Transverse colon (tissue), 4 donors: ENCODE data around the gene RNASEL. TPM values are rescaled to one million over a fixed set of nuclear protein-coding genes. Genes with fewer than 3 reads are reported as not detected.
A peak's percentile ranks its signal among the peaks of the same experiment; 100 is the strongest.

ENCODE experiments used
- DNase-seq: peaks from one replicate; pipeline ENCODE4 v3.0.0-alpha.2; 2019
- H3K27ac ChIP-seq, 4 donors: fragments of 200-600 bp; sonication (generic); 2 replicates each; pipeline ENCODE4 v1.5.1; 2016 to 2018; ENCODE audit warnings: inconsistent platforms in 4 of 4
- H3K27me3 ChIP-seq: fragments of 200-600 bp; sonication (generic); 2 replicates; pipeline ENCODE4 v1.5.1; 2017; ENCODE audit warnings: inconsistent platforms
- H3K36me3 ChIP-seq, 4 donors: fragments of 200-600 bp; sonication (generic); 2 replicates each; pipeline ENCODE4 v1.5.1; 2017 to 2019; ENCODE audit warnings: inconsistent platforms in 4 of 4
- H3K4me1 ChIP-seq, 4 donors: fragments of 200-600 bp; sonication (generic); 2 replicates each; pipeline ENCODE4 v1.5.1; 2017 to 2020; ENCODE audit warnings: inconsistent platforms in 4 of 4
- H3K4me3 ChIP-seq, 4 donors: fragments of 200-600 bp; sonication (generic); 1 replicate in 1 of 4; 2 replicates in 3 of 4; pipeline versions ENCODE4 v1.5.1 to v1.6.1; 2017 to 2019; ENCODE audit warnings: inconsistent platforms in 4 of 4
- H3K9me3 ChIP-seq, 2 donors: fragments of 200-600 bp; sonication (generic); 2 replicates each; pipeline ENCODE4 v1.5.1; 2017 to 2019; ENCODE audit warnings: inconsistent platforms in 2 of 2
- CTCF ChIP-seq, 5 experiments: fragments of 200-600 bp in 3 of 5; fragments of 450-650 bp in 2 of 5; sonication (generic) in 3 of 5; IDR thresholded peaks; 1 replicate in 2 of 5; 2 replicates in 3 of 5; pipeline ENCODE4 v1.5.1; 2016 to 2017; ENCODE audit warnings: antibody characterized with exemption in 5 of 5, inconsistent platforms in 3 of 5, mild to moderate bottlenecking in 2 of 5, moderate library complexity in 1 of 5
- EP300 ChIP-seq: sonication (generic); formaldehyde crosslinking; IDR thresholded peaks from one replicate; pipeline ENCODE4 v1.6.1; 2017; ENCODE audit warnings: antibody characterized with exemption, low read depth
- POLR2A ChIP-seq: fragments of 450-650 bp; IDR thresholded peaks from one replicate; pipeline ENCODE4 v1.6.1; 2016; ENCODE audit warnings: antibody characterized with exemption, mild to moderate bottlenecking, moderate library complexity
- POLR2AphosphoS5 ChIP-seq, 3 donors: sonication (generic); formaldehyde crosslinking; IDR thresholded peaks; one replicate each; pipeline ENCODE4 v1.6.1; 2016; ENCODE audit warnings: antibody characterized with exemption in 3 of 3
- WGBS, 2 donors: methylation state at CpG; one replicate each; pipeline ENCODE4 v1.1.5; 2018; ENCODE audit warnings: low coverage in 1 of 2; 5-methylcytosine and 5-hydroxymethylcytosine counted together
- in situ Hi-C, 4 donors: fragments of 200-750 bp; cut with MboI; loops; one replicate each; pipeline versions ENCODE4 v1.15.0 to v1.15.1; 2017; ENCODE audit warnings: low sequenced_read_pairs in 3 of 4, low pct_ligation_motif_present in 1 of 4, low pct_unique_long_range_greater_than_20kb in 1 of 4
- intact Hi-C: fragments of 100-400 bp; cut with DNase I; formaldehyde crosslinking; loops from one replicate; pipeline ENCODE4 v1.15.1; 2023; ENCODE audit warnings: low total_unique reads
- total RNA-seq, 4 donors: library from RNA; depleted of rRNA; stranded (reverse); fragments of >200 nt; gene quantifications; one replicate each; pipeline ENCODE4 v1.1.0, GENCODE V29; 2016

RNASEL gene
- total RNA-seq, 4 donors from 2014 or later: 9.0 to 19.9 (median 15.4) TPM

GRCh38 chr1:182595641-182596240 is 6.7 kb upstream of the RNASEL start:
- in situ Hi-C loops (loop anchor here in 3 of 4 donors (5.0 to 25.0 kb wide), 4 partner anchors 151 to 508 kb away; partner anchors contain the start of gene NPL (in 1 of the 3)), intact Hi-C loops (no loop called here)
- TF ChIP-seq CTCF (IDR thresholded peaks at IDR 0.05) (peak; percentile 74 to 89 (median 83)), POLR2AphosphoS5 (IDR thresholded peaks at IDR 0.05) (no peak)
- H3K4me1 ChIP-seq: no peaks in the 10 kb centered on the region
- peak; percentile 79 for DNase-seq
- no peak overlapping the region for H3K27ac ChIP-seq
- H3K4me3 ChIP-seq: no peak overlapping the region
- H3K9me3 ChIP-seq: no peaks in the 10 kb centered on the region
- H3K27me3 ChIP-seq: no peaks in the 10 kb centered on the region
- H3K36me3 ChIP-seq: no peaks in the 10 kb centered on the region
- 38% methylated on average over 4 of the region's 4 CpGs for WGBS, 2 donors

- no peaks in the 10 kb centered on the region for H3K36me3 ChIP-seq
- intact Hi-C loops: no loop called here
- no peaks in the 10 kb centered on the region for H3K27me3 ChIP-seq
- H3K4me1 ChIP-seq: peaks cover 5 to 24% (median 12%) of the 10 kb centered on the region in 4 donors
- WGBS, 2 donors: 95 to 100% methylated on average over 1 to 5 of the region's 5 CpGs
- no peak for DNase-seq
- no peak for TF ChIP-seq POLR2A
- no peak for TF ChIP-seq POLR2AphosphoS5 (IDR thresholded peaks at IDR 0.05)
- TF ChIP-seq EP300: no peak
- no peak for TF ChIP-seq CTCF (IDR thresholded peaks at IDR 0.05)
- peak overlapping the region in 3 of 4 donors; percentile 97 to 99 (median 98) for H3K27ac ChIP-seq
- no peak overlapping the region for H3K4me3 ChIP-seq
- no peaks in the 10 kb centered on the region for H3K9me3 ChIP-seq
- in situ Hi-C loops: loop anchor here (10.0 to 25.0 kb wide), 3 partner anchors 145 to 503 kb away; no protein-coding TSS in a partner anchor
Measured at GRCh38 chr1:182589931-182590330, 875 bp upstream of the RNASEL start.

- H3K4me1 ChIP-seq: peaks cover 5 to 28% (median 15%) of the 10 kb centered on the region in 4 donors
- intact Hi-C loops (no loop called here), in situ Hi-C loops (loop anchor here (10.0 to 25.0 kb wide), 2 partner anchors 495 to 502 kb away; no protein-coding TSS in a partner anchor)
- H3K4me3 ChIP-seq: peak overlapping the region in 2 of 4 donors; percentile 71 to 87
- TF ChIP-seq POLR2A: no peak
- TF ChIP-seq POLR2AphosphoS5 (IDR thresholded peaks at IDR 0.05): no peak
- no peak for TF ChIP-seq CTCF (IDR thresholded peaks at IDR 0.05)
- TF ChIP-seq EP300: no peak
- H3K27ac ChIP-seq: peak overlapping the region; percentile 97 to 99 (median 98)
- no peak for DNase-seq
- no peaks in the 10 kb centered on the region for H3K36me3 ChIP-seq
- no peaks in the 10 kb centered on the region for H3K9me3 ChIP-seq
- 95 to 100% methylated on average over 2 to 3 of the region's 3 CpGs for WGBS, 2 donors
- no peaks in the 10 kb centered on the region for H3K27me3 ChIP-seq
Measured at GRCh38 chr1:182589520-182589919, 464 bp upstream of the RNASEL start.

GRCh38 chr1:182587666-182588499 is 1.2 kb downstream of the RNASEL start:
- in situ Hi-C loops: loop anchor here (10.0 to 25.0 kb wide), 2 partner anchors 493 to 501 kb away; no protein-coding TSS in a partner anchor
- Histone ChIP-seq H3K4me1 (peaks cover 9 to 36% (median 19%) of the 10 kb centered on the region in 4 donors), H3K36me3 (peaks cover 0 to under 1% (median 0%) of the 10 kb centered on the region in 4 donors), H3K9me3 (no peaks in the 10 kb centered on the region), H3K27me3 (no peaks in the 10 kb centered on the region), H3K27ac (peak overlapping the region; percentile 97 to 99 (median 98)), H3K4me3 (peak overlapping the region; percentile 71 to 87 (median 81))
- no peak for TF ChIP-seq POLR2A
- no peak for TF ChIP-seq CTCF (IDR thresholded peaks at IDR 0.05)
- TF ChIP-seq EP300: no peak
- no peak for TF ChIP-seq POLR2AphosphoS5 (IDR thresholded peaks at IDR 0.05)
- WGBS, 2 donors: 33 to 48% methylated on average over 4 of the region's 4 CpGs
- intact Hi-C loops: no loop called here
- DNase-seq: no peak
